Measurements from ENCODE around the gene PCDHA7. TPM values are rescaled to one million over a fixed set of nuclear protein-coding genes. Genes with fewer than 3 reads are reported as not detected.
A peak's percentile ranks its signal among the peaks of the same experiment; 100 is the strongest.
"Not testable (repeated sequence)": the region's sequence is repeated elsewhere in the genome, so short reads cannot be mapped to it uniquely, and the experiment has no call there.

PCDHA7 gene
- total RNA-seq, 1 donor from 2014 or later = 15.5 TPM

DNA sequence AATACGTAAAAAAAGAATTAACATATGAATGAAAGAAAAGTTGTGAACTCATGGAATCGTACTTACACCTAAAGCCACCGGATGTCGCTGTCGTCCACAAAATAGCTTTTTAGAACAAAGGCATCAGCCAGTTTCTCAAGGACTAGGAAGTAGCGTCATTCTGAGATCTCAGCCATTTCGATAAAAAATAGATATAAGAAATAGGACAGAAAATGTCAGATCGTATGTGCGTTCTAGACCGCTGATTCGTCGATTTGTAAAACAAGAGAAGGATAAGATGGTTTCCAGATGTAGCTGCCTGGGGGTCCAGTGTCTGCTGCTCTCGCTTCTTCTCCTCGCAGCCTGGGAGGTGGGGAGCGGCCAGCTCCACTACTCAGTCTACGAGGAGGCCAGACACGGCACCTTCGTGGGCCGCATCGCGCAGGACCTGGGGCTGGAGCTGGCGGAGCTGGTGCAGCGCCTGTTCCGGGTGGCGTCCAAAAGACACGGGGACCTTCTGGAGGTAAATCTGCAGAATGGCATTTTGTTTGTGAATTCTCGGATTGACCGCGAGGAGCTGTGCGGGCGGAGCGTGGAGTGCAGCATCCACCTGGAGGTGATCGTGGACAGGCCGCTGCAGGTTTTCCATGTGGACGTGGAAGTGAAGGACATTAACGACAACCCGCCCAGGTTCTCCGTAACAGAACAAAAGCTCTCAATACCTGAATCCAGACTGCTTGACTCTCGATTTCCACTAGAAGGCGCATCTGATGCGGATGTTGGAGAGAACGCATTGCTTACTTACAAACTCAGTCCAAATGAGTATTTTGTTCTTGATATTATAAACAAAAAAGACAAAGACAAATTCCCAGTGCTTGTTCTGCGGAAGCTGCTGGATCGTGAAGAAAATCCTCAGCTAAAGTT lies 22.0 kb downstream of the PCDHA7 start, which contains the start of gene PCDHA10:
Gene PCDHA10, plus strand, starts transcription at position 126 of the 903 bp plus-strand sequence. Its CDS starts 152 bp downstream, at position 278.
- DNase-seq (ENCODE audit: low spot score in 2 of 2) (no peak), FAIRE-seq (no peak)

DNA sequence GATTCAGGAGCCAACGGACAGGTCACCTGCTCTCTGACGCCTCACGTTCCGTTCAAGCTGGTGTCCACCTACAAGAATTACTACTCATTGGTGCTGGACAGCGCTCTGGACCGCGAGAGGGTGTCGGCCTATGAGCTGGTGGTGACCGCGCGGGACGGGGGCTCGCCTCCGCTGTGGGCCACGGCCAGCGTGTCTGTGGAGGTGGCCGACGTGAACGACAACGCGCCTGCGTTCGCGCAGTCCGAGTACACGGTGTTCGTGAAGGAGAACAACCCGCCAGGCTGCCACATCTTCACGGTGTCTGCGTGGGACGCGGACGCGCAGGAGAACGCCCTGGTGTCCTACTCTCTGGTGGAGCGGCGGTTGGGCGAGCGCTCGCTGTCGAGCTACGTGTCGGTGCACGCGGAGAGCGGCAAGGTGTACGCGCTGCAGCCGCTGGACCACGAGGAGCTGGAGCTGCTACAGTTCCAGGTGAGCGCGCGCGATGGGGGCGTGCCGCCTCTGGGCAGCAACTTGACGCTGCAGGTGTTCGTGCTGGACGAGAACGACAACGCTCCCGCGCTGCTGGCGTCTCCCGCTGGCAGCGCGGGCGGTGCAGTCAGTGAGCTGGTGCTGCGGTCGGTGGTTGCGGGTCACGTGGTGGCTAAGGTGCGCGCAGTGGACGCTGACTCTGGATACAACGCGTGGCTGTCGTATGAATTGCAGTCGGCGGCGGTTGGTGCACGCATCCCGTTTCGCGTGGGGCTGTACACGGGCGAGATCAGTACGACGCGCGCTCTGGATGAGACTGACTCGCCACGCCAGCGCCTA lies 23.3 kb downstream of the PCDHA7 start:
- FAIRE-seq (no peak), DNase-seq (ENCODE audit: low spot score in 2 of 2) (no peak)

DNA sequence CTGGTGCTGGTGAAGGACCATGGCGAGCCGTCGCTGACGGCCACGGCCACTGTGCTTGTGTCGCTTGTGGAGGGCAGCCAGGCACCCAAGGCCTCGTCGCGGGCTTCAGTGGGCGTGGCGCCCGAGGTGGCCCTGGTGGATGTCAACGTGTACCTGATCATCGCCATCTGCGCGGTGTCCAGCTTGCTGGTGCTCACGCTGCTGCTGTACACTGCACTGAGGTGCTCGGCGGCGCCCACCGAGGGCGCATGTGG lies 23.8 kb downstream of the PCDHA7 start:
- FAIRE-seq = no peak
- DNase-seq (ENCODE audit: low spot score in 2 of 2) = no peak

DNA sequence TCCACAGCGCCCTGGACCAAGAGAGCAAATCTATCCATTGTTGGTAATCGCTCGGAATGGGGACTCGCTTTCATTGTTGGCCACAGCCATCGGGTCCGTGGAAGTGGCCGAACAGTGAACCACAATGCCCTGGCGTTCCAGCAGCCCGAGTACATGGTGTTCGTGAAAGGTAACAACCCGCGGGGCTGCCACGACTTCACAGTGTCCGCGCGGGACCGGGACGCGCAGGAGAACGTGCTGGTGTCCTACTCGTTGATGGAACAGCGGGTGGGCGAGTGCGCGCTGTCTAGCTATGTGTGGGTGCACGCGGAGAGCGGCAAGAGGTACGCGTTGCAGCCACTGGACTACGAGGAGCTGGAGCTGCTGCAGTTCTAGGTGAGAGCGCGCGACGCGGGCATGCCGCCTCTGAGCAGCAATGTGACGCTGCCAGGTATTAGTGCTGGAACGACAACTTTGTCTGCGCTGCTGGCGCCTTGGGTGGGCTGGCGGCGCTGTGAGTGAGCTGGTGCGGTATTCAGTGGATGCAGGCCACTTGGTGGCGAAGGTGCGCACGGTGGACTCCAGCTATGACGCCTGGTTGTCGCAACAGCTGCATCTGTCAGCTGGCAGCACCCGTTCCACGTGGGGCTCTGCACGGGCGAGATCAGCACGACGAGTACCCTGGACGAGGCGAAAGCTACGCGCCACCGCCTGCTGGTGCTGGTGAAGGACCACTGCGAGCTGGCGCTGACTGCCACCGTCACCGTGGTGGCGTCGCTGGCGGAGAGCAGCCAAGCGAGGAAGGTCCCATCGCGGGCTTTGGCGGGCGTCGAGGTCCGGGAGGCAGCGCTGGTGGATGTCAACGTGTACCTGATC lies 28.6 kb downstream of the PCDHA7 start:
- no peak for FAIRE-seq
- no peak for DNase-seq (ENCODE audit: low spot score in 2 of 2)

DNA sequence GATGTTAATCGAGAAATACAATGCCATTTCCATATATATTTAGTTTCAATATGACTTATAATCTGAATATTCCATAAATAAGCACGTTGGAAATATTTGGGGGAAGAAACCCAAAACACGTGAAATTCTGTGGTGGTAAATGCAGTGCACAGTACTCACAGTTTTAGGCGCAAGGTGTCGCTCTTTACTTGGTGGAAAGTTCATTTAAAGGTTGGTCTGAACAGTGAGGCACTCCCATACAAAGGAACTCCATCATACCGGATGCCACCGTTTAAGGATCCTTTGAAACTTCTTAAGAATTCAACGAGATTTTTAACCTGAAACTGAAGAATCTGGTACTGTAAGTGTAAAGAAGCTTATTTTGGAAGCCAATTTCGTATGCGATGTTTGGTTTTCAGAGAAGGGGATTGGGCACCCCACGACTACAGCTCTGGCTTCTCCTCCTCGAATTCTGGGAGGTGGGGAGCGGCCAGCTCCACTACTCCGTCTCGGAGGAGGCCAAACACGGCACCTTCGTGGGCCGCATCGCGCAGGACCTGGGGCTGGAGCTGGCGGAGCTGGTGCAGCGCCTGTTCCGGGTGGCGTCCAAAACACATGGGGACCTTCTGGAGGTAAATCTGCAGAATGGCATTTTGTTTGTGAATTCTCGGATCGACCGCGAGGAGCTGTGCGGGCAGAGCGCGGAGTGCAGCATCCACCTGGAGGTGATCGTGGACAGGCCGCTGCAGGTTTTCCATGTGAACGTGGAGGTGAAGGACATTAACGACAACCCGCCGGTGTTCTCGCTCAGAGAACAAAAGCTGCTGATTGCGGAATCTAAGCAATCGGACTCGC lies 34.9 kb downstream of the PCDHA7 start, which contains the start of gene PCDHA11:
Gene PCDHA11, plus strand, starts transcription at position 237 of the 834 bp plus-strand sequence. Its CDS starts 147 bp downstream, at position 384.
- FAIRE-seq = no peak
- peak in 1 of 2 donors; percentile 52 for DNase-seq (ENCODE audit: low spot score in 2 of 2)

DNA sequence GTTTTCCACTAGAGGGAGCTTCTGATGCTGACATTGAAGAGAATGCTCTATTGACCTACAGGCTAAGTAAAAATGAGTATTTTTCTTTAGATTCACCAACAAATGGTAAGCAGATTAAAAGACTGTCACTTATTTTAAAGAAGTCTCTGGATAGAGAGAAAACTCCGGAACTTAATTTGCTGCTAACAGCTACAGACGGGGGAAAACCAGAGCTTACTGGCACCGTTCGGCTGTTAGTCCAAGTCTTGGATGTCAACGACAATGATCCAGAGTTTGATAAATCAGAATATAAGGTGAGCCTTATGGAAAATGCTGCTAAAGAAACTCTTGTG lies 35.5 kb downstream of the PCDHA7 start:
- FAIRE-seq (no peak), DNase-seq (ENCODE audit: low spot score in 2 of 2) (peak; percentile 27 to 55)

DNA sequence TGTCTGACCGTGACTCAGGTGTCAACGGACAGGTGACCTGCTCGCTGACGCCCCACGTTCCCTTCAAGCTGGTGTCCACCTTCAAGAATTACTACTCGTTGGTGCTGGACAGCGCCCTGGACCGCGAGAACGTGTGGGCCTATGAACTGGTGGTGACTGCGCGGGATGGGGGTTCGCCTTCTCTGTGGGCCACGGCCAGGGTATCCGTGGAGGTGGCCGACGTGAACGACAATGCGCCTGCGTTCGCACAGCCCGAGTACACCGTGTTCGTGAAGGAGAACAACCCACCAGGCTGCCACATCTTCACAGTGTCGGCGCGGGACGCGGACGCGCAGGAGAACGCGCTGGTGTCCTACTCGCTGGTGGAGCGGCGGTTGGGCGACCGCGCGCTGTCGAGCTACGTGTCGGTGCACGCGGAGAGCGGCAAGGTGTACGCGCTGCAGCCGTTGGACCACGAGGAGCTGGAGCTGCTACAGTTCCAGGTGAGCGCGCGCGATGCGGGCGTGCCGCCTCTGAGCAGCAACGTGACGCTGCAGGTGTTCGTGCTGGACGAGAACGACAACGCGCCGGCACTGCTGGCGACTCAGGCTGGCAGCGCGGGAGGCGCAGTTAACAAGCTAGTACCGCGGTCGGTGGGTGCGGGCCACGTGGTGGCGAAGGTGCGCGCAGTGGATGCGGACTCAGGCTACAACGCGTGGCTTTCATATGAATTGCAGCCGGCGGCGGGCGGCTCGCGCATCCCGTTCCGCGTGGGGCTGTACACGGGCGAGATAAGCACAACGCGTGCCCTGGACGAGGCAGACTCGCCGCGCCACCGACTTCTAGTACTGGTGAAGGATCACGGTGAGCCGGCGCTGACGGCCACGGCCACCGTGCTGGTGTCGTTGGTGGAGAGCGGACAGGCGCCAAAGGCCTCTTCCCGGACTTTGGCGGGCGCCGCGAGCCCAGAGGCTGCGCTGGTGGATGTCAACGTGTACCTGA lies 36.4 kb downstream of the PCDHA7 start:
- FAIRE-seq (no peak), DNase-seq (ENCODE audit: low spot score in 2 of 2) (no peak)

DNA sequence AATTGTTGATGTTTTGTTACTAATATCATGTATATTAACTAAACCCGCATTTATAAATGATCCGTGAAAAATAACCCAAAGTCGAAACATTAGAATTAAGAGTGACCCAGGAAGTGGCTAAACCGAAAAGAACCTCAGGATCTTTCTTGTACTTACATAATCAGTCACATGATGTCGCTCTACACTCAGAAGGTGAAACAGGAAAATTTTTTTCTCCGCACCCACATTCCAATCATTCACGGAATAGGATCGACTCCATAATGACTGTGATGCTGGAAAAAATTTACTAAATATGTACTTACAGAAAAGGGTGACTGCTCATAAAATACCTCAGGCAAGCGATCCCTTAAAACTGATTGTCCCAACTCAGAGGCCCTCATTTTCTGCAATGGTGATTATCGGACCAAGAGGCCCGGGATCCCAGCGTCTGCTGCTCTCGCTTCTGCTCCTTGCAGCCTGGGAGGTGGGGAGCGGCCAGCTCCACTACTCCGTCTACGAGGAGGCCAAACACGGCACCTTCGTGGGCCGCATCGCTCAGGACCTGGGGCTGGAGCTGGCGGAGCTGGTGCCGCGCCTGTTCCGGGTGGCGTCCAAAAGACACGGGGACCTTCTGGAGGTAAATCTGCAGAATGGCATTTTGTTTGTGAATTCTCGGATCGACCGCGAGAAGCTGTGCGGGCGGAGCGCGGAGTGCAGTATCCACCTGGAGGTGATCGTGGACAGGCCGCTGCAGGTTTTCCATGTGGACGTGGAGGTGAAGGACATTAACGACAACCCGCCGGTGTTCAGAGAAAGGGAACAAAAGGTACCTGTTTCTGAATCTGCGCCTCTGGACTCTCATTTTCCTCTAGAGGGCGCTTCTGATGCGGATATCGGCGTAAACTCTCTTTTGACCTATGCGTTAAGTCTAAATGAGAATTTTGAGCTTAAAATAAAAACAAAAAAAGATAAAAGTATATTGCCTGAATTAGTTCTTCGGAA lies 41.3 kb downstream of the PCDHA7 start, which contains the start of gene PCDHA12:
Gene PCDHA12, plus strand, starts transcription at position 224 of the 981 bp plus-strand sequence. Its CDS starts 165 bp downstream, at position 389.
- DNase-seq (ENCODE audit: low spot score in 2 of 2) (no peak), FAIRE-seq (no peak)

DNA sequence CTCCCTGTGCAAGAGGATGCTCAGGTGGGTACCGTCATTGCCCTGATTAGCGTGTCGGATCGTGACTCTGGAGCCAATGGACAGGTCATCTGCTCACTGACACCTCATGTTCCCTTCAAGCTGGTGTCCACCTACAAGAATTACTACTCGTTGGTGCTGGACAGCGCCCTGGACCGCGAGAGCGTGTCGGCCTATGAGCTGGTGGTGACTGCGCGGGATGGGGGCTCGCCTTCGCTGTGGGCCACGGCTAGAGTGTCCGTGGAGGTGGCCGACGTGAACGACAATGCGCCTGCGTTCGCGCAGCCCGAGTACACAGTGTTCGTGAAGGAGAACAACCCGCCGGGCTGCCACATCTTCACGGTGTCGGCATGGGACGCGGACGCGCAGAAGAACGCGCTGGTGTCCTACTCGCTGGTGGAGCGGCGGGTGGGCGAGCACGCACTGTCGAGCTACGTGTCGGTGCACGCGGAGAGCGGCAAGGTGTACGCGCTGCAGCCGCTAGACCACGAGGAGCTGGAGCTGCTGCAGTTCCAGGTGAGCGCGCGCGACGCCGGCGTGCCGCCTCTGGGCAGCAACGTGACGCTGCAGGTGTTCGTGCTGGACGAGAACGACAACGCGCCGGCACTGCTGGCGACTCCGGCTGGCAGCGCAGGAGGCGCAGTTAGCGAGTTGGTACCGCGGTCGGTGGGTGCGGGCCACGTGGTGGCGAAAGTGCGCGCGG lies 42.6 kb downstream of the PCDHA7 start:
- DNase-seq (ENCODE audit: low spot score in 2 of 2); FAIRE-seq: not testable (repeated sequence)

DNA sequence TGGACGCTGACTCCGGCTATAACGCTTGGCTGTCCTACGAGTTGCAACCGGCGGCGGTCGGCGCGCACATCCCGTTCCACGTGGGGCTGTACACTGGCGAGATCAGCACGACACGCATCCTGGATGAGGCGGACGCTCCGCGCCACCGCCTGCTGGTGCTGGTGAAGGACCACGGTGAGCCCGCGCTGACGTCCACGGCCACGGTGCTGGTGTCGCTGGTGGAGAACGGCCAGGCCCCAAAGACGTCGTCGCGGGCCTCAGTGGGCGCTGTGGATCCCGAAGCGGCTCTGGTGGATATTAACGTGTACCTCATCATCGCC lies 43.2 kb downstream of the PCDHA7 start:
- FAIRE-seq (no peak), DNase-seq (ENCODE audit: low spot score in 2 of 2) (no peak)

DNA sequence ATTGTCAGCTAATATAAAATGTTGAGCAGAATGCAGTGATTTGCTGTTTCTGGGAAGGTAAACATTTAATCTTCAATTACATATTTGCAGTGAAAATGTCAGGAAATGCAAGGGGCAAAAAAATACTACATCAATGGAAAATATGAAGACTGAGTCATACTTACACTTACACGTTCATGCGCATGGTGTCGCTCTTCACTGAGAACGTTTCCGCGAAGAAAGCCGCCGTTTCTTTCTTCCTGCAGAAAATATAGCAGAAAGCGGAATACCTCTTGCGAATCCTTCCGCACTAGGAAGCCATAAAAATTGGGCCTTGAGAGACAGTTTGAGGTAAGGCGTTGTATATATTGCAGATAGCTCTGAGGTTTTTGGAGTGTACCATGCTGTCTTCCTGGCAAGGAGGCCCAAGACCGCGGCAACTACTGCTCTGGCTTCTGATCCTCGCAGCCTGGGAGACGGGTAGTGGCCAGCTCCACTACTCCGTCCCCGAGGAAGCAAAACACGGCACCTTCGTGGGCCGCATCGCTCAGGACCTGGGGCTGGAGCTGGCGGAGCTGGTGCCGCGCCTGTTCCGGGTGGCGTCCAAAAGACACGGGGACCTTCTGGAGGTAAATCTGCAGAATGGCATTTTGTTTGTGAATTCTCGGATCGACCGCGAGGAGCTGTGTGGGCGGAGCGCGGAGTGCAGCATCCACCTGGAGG lies 48.0 kb downstream of the PCDHA7 start, which contains the start of gene PCDHA13:
Gene PCDHA13, plus strand, starts transcription at position 236 of the 702 bp plus-strand sequence. Its CDS starts 145 bp downstream, at position 381.
- FAIRE-seq (no peak), DNase-seq (ENCODE audit: low spot score in 2 of 2) (peak; percentile 44 to 59)

DNA sequence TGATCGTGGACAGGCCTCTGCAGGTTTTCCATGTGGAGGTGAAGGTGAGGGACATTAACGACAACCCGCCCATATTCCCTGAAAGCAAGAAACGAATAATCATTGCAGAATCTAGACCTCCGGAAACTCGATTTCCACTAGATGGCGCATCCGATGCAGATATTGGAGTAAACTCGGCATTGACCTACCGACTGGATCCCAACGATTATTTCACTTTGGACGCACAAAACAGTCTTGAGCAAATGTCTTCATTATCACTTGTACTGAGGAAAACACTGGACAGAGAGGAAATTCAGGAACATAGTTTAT lies 48.5 kb downstream of the PCDHA7 start:
- FAIRE-seq = no peak
- peak; percentile 33 to 56 for DNase-seq (ENCODE audit: low spot score in 2 of 2)

DNA sequence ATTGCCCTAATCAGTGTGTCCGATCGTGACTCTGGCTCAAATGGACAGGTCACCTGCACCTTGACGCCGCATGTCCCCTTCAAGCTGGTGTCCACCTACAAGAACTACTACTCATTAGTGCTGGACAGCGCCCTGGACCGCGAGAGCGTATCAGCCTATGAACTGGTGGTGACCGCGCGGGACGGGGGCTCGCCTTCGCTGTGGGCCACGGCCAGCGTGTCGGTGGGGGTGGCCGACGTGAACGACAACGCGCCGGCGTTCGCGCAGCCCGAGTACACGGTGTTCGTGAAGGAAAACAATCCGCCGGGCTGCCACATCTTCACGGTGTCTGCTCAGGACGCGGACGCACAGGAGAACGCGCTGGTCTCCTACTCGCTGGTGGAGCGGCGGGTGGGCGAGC lies 49.3 kb downstream of the PCDHA7 start:
- FAIRE-seq (no peak), DNase-seq (ENCODE audit: low spot score in 2 of 2) (no peak)

DNA sequence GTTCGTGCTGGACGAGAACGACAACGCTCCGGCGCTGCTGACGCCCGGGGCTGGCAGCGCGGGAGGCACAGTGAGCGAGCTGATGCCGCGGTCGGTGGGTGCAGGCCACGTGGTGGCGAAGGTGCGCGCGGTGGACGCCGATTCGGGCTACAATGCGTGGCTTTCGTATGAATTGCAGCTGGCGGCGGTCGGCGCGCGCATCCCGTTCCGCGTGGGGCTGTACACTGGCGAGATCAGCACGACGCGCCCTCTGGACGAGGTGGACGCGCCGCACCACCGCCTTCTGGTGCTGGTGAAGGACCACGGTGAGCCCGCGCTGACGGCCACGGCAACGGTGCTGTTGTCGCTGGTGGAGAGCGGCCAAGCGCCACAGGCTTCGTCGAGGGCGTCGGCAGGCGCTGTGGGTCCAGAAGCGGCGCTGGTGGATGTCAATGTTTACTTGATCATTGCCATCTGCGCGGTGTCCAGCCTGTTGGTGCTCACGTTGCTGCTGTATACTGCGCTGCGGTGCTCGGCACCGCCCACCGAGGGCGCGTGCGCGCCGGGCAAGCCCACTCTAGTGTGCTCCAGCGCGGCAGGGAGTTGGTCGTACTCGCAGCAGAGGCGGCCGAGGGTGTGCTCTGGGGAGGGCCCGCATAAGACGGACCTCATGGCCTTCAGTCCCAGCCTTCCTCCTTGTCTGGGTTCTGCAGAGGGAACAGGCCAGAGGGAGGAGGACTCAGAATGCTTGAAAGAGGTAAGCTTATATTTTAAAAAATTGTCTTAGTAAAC lies 50.0 kb downstream of the PCDHA7 start:
- DNase-seq (ENCODE audit: low spot score in 2 of 2) = no peak
- no peak for FAIRE-seq

All from frontal cortex (tissue), 4 donors.